Cardiac atrium fibroblast (primary cell): ENCODE measurements around the gene DDO. TPM values are rescaled to one million over a fixed set of nuclear protein-coding genes. Genes with fewer than 3 reads are reported as not detected.

Experiments
- total RNA-seq: library from RNA; depleted of rRNA; stranded (reverse); fragments of >200 nt; gene quantifications from 2 replicates; pipeline ENCODE4 v1.2.3, GENCODE V29; 2015

The DDO gene
- 0.16 TPM in 1 of 2 replicates, not detected in the other for total RNA-seq

GRCh38 chr6:110415086-110415916 lies at the start of gene DDO:
Gene DDO (minus strand): TSS chr6:110415575. CDS start chr6:110413462, 2,113 bp downstream.

GRCh38 chr6:110357664-110358552 lies 57.5 kb downstream of the DDO start, which contains the start of gene METTL24:
Gene METTL24 (minus strand): TSS chr6:110358349. CDS start chr6:110358272, 77 bp downstream.

Other genes starting within 250 kb of the DDO start
- 15.2 and 37.9 TPM in 2 replicates for gene WASF1, start 235.9 kb downstream of the DDO start, total RNA-seq
- 19.0 and 24.3 TPM in 2 replicates for gene CDC40, start 235.1 kb downstream of the DDO start, total RNA-seq
- not detected in 2 replicates for gene METTL24, start 57.2 kb downstream of the DDO start, total RNA-seq
- 1.9 TPM in 1 of 2 replicates, not detected in the other for gene SLC22A16, start 61.0 kb upstream of the DDO start, total RNA-seq